Activated T-cell treated with anti-CD3 and anti-CD28 coated beads, Interleukin-2, amount 50 U/mL, for 24 hours (primary cell): ENCODE measurements around the gene OXTR.

Source experiments
- DNase-seq: peaks from one replicate; pipeline ENCODE4 v3.0.0-alpha.2; 2020
- H3K27ac Mint-ChIP-seq: 2 replicates; pipeline ENCODE4 v1.8.0; 2020; ENCODE audit warnings: mild to moderate bottlenecking, mixed read lengths
- H3K27me3 Mint-ChIP-seq: 2 replicates; pipeline ENCODE4 v1.8.0; 2020; ENCODE audit warnings: mixed read lengths
- H3K36me3 Mint-ChIP-seq: 2 replicates; pipeline ENCODE4 v1.8.0; 2020; ENCODE audit warnings: low read depth, mixed read lengths
- H3K4me1 Mint-ChIP-seq: 2 replicates; pipeline ENCODE4 v1.8.0; 2020; ENCODE audit warnings: low read depth, mixed read lengths
- H3K4me3 Mint-ChIP-seq: 2 replicates; pipeline ENCODE4 v1.8.0; 2020; ENCODE audit warnings: mild to moderate bottlenecking, moderate library complexity, mixed read lengths
- H3K9me3 Mint-ChIP-seq: 2 replicates; pipeline ENCODE4 v1.8.0; 2020; ENCODE audit warnings: mixed read lengths

The OXTR gene

GRCh38 chr3:8769088-8769822, at the start of gene OXTR:
TSS of gene OXTR (minus strand) at chr3:8769613. CDS start at chr3:8768187, 1,426 bp downstream.
- peaks cover 60% of the 10 kb centered on the region for H3K27me3 Mint-ChIP-seq
- peak within 1 kb of the TSS; percentile 59 for H3K4me3 Mint-ChIP-seq
- H3K9me3 Mint-ChIP-seq = no peaks in the 10 kb centered on the region
- no peaks in the 10 kb centered on the region for H3K36me3 Mint-ChIP-seq
- peaks cover 16% of the 10 kb centered on the region for H3K4me1 Mint-ChIP-seq
- peak; percentile 77 for DNase-seq
- H3K27ac Mint-ChIP-seq = no peak within 1 kb of the TSS

- DNase-seq = no peak
- Mint-ChIP-seq H3K9me3 (peaks cover 22% of the 10 kb centered on the region), H3K4me1 (no peaks in the 10 kb centered on the region), H3K36me3 (peaks cover 2% of the 10 kb centered on the region), H3K4me3 (no peak overlapping the region), H3K27me3 (no peaks in the 10 kb centered on the region), H3K27ac (no peak overlapping the region)
Measured at GRCh38 chr3:8817486-8817885, 48.1 kb upstream of the OXTR start.

- H3K36me3 Mint-ChIP-seq = peaks cover 2% of the 10 kb centered on the region
- no peak overlapping the region for H3K4me3 Mint-ChIP-seq
- no peak for DNase-seq
- H3K9me3 Mint-ChIP-seq = peaks cover 16% of the 10 kb centered on the region
- H3K27ac Mint-ChIP-seq = no peak overlapping the region
- no peaks in the 10 kb centered on the region for H3K4me1 Mint-ChIP-seq
- H3K27me3 Mint-ChIP-seq = no peaks in the 10 kb centered on the region
Measured at GRCh38 chr3:8816106-8816505, 46.7 kb upstream of the OXTR start.

GRCh38 chr3:8813411-8813810, 44.0 kb upstream of the OXTR start:
- no peak overlapping the region for H3K4me3 Mint-ChIP-seq
- no peaks in the 10 kb centered on the region for H3K27me3 Mint-ChIP-seq

GRCh38 chr3:8810561-8810960, 41.1 kb upstream of the OXTR start:
- Mint-ChIP-seq H3K9me3 (no peaks in the 10 kb centered on the region), H3K27ac (no peak overlapping the region), H3K27me3 (no peaks in the 10 kb centered on the region), H3K4me3 (no peak overlapping the region), H3K36me3 (no peaks in the 10 kb centered on the region), H3K4me1 (no peaks in the 10 kb centered on the region)
- DNase-seq = no peak

More at GRCh38 chr3:8813411-8813810, 44.0 kb upstream of the OXTR start:
- Mint-ChIP-seq H3K36me3 (no peaks in the 10 kb centered on the region), H3K9me3 (peaks cover 5% of the 10 kb centered on the region), H3K4me1 (no peaks in the 10 kb centered on the region), H3K27ac (no peak overlapping the region)
- DNase-seq = no peak

GRCh38 chr3:8805774-8806173, 36.4 kb upstream of the OXTR start:
- Mint-ChIP-seq H3K27ac (no peak overlapping the region), H3K36me3 (no peaks in the 10 kb centered on the region), H3K27me3 (no peaks in the 10 kb centered on the region), H3K4me3 (no peak overlapping the region), H3K9me3 (peaks cover 6% of the 10 kb centered on the region), H3K4me1 (no peaks in the 10 kb centered on the region)
- DNase-seq = no peak

- Mint-ChIP-seq H3K4me1 (no peaks in the 10 kb centered on the region), H3K36me3 (no peaks in the 10 kb centered on the region), H3K27me3 (peaks cover 4% of the 10 kb centered on the region), H3K4me3 (no peak overlapping the region), H3K9me3 (peaks cover 13% of the 10 kb centered on the region), H3K27ac (no peak overlapping the region)
- DNase-seq = no peak
Measured at GRCh38 chr3:8802256-8802655, 32.8 kb upstream of the OXTR start.

GRCh38 chr3:8800016-8800415, 30.6 kb upstream of the OXTR start:
- Mint-ChIP-seq H3K36me3 (no peaks in the 10 kb centered on the region), H3K27ac (no peak overlapping the region), H3K9me3 (peaks cover 12% of the 10 kb centered on the region), H3K27me3 (peaks cover 4% of the 10 kb centered on the region), H3K4me1 (no peaks in the 10 kb centered on the region), H3K4me3 (no peak overlapping the region)
- DNase-seq = no peak

- H3K4me3 Mint-ChIP-seq = no peak overlapping the region
- H3K4me1 Mint-ChIP-seq = no peaks in the 10 kb centered on the region
- peaks cover 4% of the 10 kb centered on the region for H3K27me3 Mint-ChIP-seq
- H3K36me3 Mint-ChIP-seq = no peaks in the 10 kb centered on the region
- peaks cover 11% of the 10 kb centered on the region for H3K9me3 Mint-ChIP-seq
- H3K27ac Mint-ChIP-seq = no peak overlapping the region
- DNase-seq = no peak
Measured at GRCh38 chr3:8794247-8794646, 24.8 kb upstream of the OXTR start.

GRCh38 chr3:8793242-8793641, 23.8 kb upstream of the OXTR start:
- peaks cover 14% of the 10 kb centered on the region for H3K9me3 Mint-ChIP-seq
- peaks cover 1% of the 10 kb centered on the region for H3K27me3 Mint-ChIP-seq
- no peaks in the 10 kb centered on the region for H3K36me3 Mint-ChIP-seq
- H3K4me1 Mint-ChIP-seq = no peaks in the 10 kb centered on the region
- H3K27ac Mint-ChIP-seq = no peak overlapping the region
- no peak overlapping the region for H3K4me3 Mint-ChIP-seq
- no peak for DNase-seq

- no peaks in the 10 kb centered on the region for H3K36me3 Mint-ChIP-seq
- H3K4me1 Mint-ChIP-seq = no peaks in the 10 kb centered on the region
- H3K4me3 Mint-ChIP-seq = no peak overlapping the region
- H3K9me3 Mint-ChIP-seq = peaks cover 14% of the 10 kb centered on the region
- H3K27me3 Mint-ChIP-seq = no peaks in the 10 kb centered on the region
- no peak for DNase-seq
- no peak overlapping the region for H3K27ac Mint-ChIP-seq
Measured at GRCh38 chr3:8790529-8790928, 21.1 kb upstream of the OXTR start.

- no peaks in the 10 kb centered on the region for H3K36me3 Mint-ChIP-seq
- H3K27me3 Mint-ChIP-seq = no peaks in the 10 kb centered on the region
- peaks cover 8% of the 10 kb centered on the region for H3K9me3 Mint-ChIP-seq
- H3K4me3 Mint-ChIP-seq = no peak overlapping the region
- no peaks in the 10 kb centered on the region for H3K4me1 Mint-ChIP-seq
- DNase-seq = no peak
- no peak overlapping the region for H3K27ac Mint-ChIP-seq
Measured at GRCh38 chr3:8784676-8785435, 15.4 kb upstream of the OXTR start.

- peaks cover 15% of the 10 kb centered on the region for H3K27me3 Mint-ChIP-seq
- DNase-seq = no peak
- H3K27ac Mint-ChIP-seq = no peak overlapping the region
- no peaks in the 10 kb centered on the region for H3K4me1 Mint-ChIP-seq
- H3K36me3 Mint-ChIP-seq = no peaks in the 10 kb centered on the region
- H3K9me3 Mint-ChIP-seq = no peaks in the 10 kb centered on the region
- H3K4me3 Mint-ChIP-seq = no peak overlapping the region
Measured at GRCh38 chr3:8780279-8780678, 10.9 kb upstream of the OXTR start.

- Mint-ChIP-seq H3K36me3 (no peaks in the 10 kb centered on the region), H3K4me3 (no peak overlapping the region), H3K27me3 (peaks cover 17% of the 10 kb centered on the region), H3K9me3 (no peaks in the 10 kb centered on the region), H3K27ac (no peak overlapping the region), H3K4me1 (no peaks in the 10 kb centered on the region)
- no peak for DNase-seq
Measured at GRCh38 chr3:8778475-8778874, 9.1 kb upstream of the OXTR start.

GRCh38 chr3:8777978-8778267, 8.5 kb upstream of the OXTR start:
- DNase-seq = no peak
- H3K27ac Mint-ChIP-seq = no peak overlapping the region
- peaks cover 19% of the 10 kb centered on the region for H3K27me3 Mint-ChIP-seq
- no peaks in the 10 kb centered on the region for H3K36me3 Mint-ChIP-seq
- H3K9me3 Mint-ChIP-seq = no peaks in the 10 kb centered on the region
- no peaks in the 10 kb centered on the region for H3K4me1 Mint-ChIP-seq
- no peak overlapping the region for H3K4me3 Mint-ChIP-seq
